GM19372 (cell line): ENCODE results near the gene DGKB.

ENCODE experiments used
- ATAC-seq: cut with Tn5 transposase; IDR thresholded peaks from one replicate; pipeline ENCODE4 v1.9.1; 2021; ENCODE audit warnings: mild to moderate bottlenecking, low read depth, moderate library complexity; ENCODE audit not compliant: unreplicated experiment

DGKB gene

DNA sequence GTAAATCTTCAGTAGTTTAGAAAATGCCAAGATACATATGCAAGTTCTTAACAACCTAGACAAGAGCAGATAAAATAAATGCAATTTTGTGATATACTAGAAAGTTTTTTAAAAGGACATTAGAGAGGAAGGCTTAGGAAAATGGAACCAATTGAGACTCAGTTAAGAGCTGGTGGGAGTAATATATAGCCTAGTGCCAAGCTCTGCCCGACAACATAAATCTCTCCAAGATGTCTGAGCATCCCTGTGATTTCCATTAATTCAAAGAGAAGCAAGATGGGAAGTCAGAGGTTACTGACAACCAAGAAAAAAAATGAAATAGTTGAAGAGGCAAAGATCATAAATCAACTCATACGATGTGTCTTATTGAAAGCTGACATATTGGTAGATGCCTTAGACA is 74.5 kb downstream of the DGKB start:
- no peak for ATAC-seq

DNA sequence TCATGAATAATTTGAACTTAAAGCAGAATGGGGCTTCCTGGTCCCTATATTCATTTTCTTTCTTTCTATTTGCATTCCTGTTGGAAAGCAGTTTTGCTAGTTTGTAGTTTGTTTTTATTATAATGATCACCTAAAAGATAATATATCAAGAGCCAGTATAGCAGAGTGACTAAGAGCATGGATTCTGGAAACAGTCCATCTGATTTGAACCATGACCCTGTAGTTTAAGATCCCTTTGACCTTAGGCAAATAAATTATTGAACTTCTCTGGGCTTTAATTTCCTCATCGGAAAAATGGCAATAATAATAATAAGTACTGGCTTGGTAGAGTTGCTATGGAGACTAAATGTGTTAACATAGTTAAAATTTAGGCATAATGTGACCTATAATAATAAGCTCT is 76.1 kb downstream of the DGKB start:
- no peak for ATAC-seq

DNA sequence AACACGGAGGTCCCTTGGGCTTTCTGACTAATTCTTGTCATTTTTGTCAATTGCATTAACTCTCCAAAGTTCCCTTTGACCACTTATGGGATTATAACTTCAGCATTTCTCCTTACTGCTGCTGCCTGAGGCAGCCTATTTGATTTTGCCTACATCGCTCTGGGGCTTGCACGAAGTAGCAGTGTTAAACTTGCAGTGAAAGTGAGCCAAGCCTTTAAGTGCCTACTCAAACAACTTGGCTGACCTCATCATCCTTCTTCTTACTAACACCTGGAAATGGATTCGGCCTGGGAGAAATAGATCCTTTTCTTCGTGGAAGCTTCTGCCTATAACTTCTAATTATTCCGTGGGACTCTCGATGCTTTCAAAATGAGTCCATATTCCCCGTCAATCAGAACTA is 76.6 kb downstream of the DGKB start:
- no peak for ATAC-seq

DNA sequence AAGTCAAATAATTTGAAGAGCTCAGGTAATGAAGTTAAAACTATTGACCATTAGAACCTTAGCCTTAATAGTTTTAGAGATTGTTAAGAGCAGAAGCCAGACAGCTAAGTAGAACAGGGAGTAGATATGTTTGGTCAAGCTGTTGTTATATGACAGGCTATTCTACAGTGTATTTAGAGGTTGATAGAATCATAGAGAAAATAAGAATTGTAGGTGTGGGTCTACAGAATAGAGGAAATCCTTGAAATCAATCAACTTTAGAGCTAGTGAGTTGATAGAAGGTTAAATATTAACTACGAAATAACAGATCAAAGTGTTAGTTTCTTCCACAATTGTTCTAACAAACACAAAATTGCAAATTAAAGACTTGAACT is 80.1 kb downstream of the DGKB start:
- no peak for ATAC-seq

DNA sequence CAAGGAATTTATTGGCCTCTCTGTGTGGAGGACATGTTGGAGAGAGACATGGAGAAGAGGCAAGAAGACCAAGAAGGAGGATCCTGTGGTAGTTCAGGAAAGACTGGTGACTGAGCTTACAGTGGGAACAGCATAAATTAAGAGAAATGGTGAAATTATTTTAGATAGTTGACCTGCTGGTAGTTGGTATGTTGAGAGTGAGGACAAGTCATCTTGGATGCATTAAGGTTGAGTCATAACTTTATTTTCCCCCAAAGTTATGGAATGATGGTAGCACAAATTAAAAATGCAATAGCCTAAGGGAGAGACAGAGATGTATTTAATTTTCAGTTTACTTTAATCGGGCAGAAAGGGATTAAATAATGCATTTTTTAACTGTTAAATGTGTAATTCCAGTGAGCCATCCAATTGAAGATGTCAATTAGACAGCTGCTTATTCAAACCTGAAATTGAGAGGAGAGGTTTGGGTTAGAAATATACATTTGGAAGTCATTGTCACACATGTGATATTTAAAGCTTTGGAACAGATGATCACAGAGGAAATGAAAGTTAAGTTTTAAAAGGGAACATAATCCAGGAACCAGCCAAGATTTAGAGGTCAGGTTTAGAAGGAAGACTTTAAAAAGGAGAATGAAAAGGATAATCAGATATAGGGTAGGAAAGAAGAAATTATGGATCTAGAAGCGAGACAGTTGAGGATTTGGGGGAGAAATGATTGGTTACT is 80.6 kb downstream of the DGKB start:
- no peak for ATAC-seq

DNA sequence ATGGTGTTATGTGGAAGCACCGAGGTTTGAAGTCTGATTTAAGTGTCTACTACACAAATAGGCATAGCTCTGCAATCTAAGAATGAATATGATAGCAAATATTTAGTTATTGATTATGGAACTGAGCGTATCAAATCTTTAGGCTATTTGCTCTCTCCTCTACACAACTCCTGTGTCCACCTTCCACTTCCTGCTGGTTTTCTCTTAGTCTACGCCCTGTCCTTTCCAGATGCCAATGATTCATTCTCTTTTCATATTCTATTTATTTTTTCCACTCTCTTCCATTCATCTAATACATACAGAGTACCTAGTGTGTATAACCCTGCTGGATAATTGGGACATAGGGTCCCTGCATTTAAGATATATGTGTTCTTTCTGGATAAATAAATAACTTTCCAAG is 83.7 kb downstream of the DGKB start:
- no peak for ATAC-seq

DNA sequence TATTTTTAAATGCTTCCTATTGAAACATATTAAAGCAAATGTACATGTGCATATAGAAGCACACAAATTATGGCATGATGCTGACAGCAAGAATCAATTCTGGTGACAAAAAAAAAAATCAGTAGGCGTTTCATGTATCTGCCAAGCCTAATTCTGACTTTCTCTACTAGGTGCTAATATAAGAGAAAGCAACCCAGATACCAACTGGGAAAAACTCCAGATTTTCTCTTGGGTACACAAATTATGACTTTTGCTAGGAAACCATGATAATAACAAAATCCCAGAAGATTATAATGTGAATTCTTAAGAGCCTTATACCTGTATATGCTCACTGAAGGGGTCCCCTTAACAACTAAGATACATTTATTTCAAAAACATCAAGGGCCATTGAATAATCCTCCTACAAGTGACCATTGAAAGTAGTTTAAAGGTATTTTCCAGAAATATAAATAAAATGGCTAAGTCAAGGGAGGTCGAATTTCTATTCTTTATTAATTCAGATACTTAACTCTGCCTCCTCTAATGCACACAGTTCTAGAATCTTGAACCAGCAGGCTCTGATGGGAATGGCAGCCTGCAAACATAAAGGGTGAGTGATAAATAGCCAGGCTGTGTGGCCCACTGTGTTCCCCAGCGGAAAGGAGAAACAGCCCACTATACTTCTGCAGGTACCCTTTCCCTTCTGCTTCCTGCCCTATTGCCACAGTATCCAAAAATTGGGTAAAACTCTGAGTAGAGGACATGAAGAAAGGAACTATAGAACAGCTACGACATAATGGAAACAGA is 84.5 kb downstream of the DGKB start:
- ATAC-seq = no peak

DNA sequence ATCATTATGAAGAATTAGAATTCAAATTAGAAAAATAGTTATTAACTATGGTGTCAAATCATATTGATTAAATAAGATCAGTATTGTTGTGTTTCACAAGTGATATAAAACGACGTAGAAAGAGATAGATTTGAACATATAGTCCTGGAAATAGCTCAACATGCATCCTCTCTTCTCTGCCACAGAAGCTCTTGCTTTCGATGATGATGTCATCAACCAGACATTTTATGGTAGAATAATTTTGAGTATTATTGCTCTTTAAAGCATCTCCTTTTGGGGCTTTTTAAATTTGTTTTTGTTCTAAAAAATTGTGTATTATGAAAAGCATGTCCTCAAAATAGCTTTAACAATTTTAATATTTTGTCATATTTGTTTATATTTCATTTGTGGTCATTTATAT is 95.0 kb downstream of the DGKB start:
- ATAC-seq = no peak

DNA sequence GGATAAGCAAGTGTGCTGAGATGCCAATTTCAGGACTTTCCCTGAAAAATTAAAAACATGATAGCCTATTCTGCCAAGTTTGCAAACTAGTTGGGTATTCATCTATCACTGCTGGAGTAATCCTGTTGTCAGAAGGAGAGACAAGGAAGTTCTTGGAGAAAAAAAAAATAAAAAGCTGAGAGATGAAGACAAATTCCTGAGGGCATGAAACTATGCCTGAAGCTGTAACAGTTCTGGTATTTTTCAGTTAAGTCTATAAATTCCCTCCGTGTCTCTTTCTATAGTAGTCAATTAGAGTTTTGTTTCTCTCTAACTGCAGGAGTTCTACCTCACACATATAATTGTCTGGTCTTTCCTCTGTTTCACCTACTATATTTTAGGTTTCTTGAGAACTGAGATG is 95.7 kb downstream of the DGKB start:
- no peak for ATAC-seq

DNA sequence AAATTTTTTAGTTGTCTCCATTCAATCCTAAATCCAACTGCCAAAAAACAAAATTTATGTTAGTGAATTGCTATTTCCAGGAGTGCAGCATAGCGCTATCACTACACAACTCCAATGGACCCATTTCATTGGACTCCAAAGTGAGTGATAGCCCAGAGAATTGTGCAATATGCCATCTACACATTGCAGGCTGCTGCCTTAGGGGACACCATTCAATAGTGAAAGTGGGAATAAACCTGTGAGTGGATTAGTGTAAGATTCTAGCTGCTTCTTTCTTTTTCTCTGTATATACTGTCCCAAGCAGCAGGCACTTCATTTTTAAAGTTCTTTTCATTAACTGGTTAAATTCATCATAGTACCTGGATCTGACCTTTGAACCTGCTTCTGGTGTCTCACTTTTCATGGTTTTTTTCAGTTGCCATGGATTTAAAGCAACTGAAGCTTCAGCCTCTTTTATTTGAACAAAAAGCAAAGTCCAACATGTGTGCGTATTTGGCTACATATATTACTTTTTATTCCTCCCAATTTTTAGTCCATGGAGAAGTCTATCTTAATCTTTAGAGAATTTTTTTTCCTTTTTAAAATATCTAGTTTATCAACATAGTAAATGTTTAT is 97.3 kb downstream of the DGKB start:
- no peak for ATAC-seq

DNA sequence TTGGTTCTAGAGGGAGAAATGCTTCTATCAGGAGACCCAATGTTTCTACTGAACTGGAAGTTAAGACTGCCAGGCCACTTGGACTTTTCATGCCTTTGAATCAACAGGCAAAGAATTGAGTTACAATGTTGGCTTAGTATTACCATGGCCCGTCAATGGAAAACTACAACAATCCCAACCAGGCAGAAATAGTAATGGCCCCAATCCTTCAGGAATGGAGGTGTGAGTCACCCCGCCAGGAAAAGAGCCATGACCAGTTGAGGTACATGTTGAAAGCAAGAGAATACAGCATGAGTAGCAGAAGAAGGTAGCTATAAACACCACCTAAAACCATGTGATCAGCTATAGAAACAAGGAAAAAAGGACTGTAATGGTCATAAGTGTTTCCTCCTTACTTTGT is 101.9 kb downstream of the DGKB start:
- ATAC-seq = no peak

DNA sequence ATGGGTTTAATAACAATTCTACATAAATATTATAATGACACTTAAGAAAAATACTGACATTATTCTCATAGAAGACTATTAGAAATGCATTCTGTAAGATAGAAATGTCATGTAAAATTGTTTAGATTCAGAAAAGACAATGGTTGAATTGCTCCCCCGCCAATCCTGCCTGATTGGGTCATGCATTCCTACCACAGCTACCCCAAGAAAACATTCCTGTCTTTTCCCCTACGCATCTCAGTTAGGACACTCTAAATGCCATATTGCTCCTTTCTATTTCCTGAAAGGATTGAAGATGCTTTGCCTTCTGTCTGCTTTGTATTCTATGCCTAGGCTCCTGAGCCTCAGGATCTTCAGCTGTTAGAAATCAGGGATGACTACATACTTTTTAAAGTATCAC is 109.4 kb downstream of the DGKB start:
- no peak for ATAC-seq

DNA sequence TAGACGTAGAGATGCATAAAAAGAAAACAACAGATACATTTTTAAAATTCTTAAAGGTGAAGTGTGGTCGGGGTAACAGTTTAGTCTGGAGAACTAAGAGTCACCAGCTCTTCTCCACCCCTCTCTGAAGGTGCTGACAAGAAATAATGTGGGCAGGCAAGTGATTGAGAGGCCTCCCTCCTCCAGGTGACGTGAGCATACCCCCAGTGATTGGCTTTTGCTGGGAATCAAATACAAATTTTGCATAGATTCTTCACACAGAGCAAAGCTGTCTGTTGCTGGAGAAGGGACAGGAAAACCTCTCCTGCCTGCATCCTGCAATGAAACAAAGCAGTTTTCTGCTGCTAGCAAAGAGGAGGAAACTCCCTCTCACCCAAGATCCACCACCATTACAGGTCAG is 115.0 kb downstream of the DGKB start:
- ATAC-seq = no peak

DNA sequence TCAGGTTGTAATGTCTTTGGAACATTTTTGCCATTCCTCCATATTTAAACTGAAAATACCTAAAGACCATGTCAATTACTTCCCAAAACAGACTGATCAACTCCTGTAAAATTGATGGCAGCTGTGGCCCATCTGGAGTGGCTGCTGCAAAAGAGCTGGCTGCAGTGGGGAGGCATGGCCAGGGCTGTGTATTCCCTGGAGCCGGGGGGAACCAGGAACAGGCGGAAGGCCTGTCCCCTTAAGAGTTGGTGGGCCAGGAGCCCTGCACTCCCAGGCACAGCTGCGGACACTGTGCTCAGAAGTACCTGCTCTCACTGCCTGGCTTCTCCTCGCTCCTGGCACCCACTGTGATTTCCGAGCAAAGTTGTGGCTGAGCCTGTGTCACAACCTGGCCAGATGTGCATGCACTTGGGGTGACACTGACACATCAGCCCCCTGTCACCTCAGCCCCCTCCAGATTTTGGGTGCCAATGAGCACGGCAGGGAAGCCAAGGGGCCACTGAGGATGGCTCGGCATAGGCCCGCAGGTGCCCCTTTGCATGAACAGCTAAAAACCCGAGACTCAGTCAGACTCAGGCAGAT is 116.1 kb downstream of the DGKB start:
- ATAC-seq = no peak

DNA sequence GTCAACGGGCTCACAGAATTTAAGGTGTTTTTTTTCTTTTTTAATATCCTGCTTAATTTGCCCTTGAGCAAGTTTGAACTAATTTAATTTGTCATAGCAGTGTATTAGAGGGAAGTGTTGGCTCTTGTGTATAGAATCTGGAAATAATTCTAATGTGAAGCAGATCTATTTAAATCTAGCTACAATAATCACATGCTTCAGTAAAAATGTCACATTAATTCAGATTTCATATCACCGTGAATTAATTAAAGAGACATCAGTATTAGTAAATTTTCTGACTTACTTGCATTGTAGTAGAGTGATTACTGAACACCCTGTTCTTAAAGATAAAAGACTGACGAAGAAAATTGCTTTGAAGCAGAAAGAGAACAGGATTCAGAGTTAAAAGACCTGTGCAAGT is 124.7 kb downstream of the DGKB start:
- ATAC-seq = no peak

DNA sequence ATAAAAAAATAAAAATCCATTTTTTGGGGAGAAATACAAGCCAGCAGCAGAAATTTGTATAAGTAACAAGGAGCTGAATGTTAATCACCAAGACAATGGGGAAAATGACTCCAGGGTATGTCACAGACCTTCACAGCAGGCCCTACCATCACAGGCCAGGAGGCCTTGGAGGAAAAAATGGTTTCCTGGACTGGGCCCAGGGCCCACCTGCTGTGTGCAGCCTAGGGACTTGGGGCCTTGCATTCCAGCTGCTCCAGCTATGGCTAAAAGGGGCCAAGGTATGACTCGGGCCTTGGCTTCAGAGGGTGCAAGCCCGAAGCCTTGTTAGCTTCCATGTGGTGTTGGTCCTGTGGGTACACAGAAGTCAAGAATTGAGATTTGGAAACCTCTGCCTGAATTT is 126.3 kb downstream of the DGKB start:
- no peak for ATAC-seq

DNA sequence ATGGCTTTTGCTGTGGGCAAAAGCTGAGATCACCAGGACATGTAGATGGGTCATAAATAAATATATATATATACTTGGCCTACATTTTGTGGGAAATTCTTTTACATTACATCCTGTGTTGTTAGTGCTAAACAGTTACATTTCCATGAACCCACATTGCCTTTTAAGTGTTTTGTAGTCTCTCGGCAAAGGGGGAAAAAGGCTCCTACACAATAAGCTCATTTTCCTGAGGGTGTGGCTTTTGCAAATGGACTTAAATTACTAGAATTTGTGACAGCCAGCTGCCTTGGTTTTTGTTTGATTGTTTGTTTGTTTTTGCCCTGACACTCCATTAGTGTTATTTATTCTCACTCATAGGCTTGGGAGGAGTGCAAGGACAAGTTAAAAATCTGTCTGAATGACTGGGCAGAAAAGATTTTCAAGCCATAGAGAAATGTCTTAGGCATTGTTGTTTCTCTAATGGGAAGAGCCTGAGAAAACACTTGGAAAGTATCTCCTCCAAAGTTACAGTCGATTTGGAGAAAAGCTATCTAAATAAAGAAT is 128.8 kb downstream of the DGKB start:
- ATAC-seq = no peak

DNA sequence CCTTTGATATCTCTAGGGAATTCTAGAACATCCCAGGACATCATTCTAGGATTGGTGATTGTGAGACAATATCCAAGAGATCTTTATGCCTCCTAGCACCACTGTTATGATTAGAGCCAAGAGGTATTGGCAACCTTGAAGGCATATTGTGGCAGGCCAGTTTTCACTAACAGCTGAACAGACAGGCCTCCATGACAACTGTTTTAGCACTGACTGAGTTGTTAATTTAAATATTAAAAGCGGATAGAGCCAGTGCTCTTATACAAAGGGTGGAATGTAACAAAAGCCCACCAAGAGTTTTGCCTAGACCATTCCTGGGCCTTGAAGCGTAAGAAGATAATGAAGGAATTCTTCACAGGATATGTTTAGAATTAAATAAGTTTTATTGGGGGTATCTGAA is 131.9 kb downstream of the DGKB start:
- ATAC-seq = no peak

DNA sequence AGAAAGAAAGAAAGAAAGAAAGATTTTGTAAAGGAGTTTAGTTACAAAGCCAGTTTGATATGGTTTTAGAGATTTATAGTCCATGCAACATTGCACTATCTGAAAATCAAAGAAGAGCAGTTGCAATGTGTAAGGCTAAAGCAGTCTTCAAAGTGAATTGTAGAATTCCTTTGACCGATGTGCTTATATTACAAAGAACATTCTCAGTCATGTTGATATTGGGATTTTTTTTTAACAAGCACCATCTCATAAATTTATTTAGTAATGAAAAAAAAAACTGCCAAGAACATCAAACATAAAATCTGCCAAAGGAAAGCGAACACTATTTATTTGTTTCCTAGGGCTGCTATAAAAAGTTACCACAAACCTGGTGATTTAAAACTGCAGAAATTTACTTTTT is 133.3 kb downstream of the DGKB start:
- ATAC-seq = no peak

DNA sequence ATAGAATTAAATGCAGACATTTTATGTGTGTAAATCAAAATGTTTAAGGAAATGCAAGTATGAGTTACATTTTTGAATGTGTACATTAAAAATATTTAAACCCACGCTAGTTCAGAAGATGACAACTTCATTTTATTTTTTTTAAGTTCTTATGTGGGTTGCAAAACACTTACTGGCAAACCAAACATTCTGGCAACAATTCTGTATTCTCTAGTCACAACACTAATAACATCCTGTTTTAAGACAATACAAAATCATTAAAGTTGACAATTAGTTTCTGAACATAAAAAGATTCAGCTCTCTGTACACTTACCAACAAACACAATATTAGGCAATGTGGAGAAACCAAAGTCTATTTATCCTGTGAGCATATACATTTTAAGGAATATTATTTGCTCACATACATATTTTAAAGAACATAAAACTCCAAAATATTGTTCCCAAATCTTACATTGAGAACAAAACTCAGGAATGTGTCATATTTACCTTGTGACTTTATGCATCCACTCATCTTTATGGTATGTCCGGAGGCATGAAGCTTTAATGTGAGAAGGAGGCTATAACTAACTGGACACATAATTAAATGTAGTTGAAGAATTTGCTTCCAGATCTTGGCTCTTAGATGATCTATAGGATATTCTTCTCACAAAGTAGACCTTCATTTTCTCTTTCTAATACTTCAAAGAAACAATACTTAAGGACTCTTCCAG is 134.7 kb downstream of the DGKB start:
- no peak for ATAC-seq

DNA sequence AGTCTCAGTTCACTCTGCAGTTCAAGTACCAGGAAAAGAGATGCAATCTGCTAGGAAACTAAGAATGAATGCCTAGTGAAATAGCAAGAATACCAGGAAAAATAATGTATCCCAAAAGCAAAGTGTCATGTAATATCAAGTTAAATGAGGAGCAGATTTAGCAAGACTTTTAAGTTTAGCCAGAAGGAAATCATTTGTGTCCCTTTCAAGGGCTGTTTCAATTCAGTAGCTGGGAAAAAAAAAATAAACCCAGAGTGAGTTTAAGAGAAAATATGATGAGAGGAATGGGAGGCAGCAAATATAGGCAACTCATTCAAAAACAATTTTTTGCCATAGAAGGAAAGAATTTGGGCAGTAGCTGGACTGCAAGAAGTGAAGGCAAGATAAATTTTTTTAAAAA is 135.8 kb downstream of the DGKB start:
- ATAC-seq = no peak
